NCI-H187 (cell line): ENCODE measurements around the gene WDR72.
A peak's percentile ranks its signal among the peaks of the same experiment; 100 is the strongest.
"Not testable (repeated sequence)": the region's sequence is repeated elsewhere in the genome, so short reads cannot be mapped to it uniquely, and the experiment has no call there.

Experiments used
- DNase-seq, 2 experiments: peaks; one replicate each; lab custom pipeline; 2025; lab: John Stamatoyannopoulos, UW

WDR72 gene

DNA sequence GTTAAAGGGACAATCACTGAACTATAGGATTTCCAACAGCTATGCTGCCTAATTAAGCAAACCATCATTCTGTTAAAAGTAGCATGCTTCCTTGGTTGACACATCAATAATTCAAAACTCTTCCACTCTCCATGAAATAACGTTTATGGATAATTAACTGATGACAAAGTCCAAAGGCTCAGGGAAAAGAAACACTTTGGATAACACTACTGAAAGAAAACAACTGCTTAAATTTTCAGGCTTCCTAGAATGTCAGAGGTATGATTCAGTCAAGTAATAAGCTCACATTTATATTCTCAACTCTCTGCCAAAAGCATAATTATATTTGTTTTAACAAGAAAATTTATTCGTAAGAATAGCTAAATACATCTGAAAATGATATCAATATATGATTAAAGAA lies 49.6 kb downstream of the WDR72 start:
- no peak for DNase-seq

GRCh38 chr15:53695365-53695764 lies 64.1 kb downstream of the WDR72 start:
- DNase-seq, result no peak

DNA sequence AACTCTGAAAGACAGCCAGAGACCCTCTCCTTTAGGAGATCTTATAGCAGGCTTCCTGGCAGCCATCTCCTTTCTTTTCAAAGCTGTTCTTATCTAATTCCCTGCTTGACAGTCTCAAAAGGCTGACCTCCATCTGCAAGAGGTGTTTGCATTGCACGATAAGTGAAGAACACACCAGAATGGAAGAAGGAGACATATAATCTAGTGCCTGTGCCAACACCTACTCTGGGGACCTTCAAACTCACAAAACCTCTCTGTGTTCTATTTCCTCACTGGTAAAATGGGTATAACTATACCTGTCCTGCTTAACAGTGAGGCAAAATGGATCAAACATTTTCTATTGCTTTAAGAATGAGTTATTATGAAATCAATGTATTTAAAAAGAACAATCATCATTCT lies 65.0 kb downstream of the WDR72 start:
- no peak for DNase-seq

GRCh38 chr15:53693729-53694475 lies 65.6 kb downstream of the WDR72 start:
- DNase-seq, result no peak

GRCh38 chr15:53684162-53684561 lies 75.3 kb downstream of the WDR72 start:
- not testable (repeated sequence) for DNase-seq

DNA sequence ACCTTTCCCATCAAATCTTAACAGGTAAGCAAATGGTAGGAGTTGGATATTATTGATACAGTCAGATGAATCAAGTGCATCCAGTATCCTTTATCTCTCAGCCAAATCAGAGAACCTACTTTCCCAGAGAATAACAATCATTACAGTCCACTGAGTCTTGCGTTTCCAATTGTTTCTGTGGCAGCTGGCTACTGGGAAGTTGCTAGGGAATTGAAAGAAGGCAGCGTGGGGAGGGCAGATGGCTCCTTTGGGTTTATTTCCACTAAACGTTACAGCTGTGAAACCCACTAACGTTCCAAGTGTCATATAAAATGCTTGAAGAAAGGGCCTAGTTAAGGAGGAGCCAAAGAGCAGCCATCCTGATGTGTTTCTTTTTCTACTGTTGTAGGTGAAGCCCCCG lies 78.4 kb downstream of the WDR72 start:
- no peak for DNase-seq

- DNase-seq, result no peak
These were observed 83.6 kb downstream of the WDR72 start for GRCh38 chr15:53675832-53676231.

DNA sequence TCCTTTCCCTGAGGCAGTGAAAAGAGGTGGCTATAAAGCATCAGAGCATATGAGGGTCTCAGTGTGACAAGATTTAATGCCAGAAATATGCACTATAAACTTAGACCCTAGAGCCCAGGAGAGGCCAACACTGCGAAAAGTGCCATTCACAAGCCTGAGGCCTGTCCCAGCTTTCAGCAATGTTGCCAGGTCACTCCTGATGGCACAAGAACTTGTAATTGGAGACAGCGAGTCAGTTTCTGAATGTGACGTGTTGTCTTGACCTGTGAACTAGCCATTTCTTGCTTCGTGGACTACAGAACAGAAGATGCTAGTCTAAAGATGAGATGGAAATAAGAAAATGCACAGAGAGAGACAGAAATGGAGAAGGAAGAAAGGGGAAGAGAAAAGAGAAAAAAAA lies 87.9 kb downstream of the WDR72 start:
- DNase-seq, result no peak

DNA sequence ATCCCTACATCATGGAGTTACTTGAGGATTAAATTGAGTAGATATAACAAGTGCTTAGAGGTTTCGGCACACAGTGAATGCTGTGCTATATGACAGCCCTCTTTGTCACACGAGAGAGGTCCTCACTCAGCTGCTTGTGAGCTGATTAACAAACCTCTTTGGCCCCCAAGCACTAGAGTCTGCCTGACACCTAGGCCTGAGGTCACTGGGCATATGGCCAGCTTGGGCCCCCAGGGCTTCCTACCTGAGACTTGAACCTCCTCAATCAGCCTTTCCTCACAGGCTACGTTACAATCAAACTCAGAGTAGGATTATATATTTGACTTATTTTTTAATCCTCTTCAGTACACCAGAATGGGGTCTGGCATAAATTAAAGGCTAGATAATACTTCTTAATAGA lies 88.8 kb downstream of the WDR72 start:
- no peak for DNase-seq

GRCh38 chr15:53665930-53666329 lies 93.5 kb downstream of the WDR72 start:
- no peak for DNase-seq

DNA sequence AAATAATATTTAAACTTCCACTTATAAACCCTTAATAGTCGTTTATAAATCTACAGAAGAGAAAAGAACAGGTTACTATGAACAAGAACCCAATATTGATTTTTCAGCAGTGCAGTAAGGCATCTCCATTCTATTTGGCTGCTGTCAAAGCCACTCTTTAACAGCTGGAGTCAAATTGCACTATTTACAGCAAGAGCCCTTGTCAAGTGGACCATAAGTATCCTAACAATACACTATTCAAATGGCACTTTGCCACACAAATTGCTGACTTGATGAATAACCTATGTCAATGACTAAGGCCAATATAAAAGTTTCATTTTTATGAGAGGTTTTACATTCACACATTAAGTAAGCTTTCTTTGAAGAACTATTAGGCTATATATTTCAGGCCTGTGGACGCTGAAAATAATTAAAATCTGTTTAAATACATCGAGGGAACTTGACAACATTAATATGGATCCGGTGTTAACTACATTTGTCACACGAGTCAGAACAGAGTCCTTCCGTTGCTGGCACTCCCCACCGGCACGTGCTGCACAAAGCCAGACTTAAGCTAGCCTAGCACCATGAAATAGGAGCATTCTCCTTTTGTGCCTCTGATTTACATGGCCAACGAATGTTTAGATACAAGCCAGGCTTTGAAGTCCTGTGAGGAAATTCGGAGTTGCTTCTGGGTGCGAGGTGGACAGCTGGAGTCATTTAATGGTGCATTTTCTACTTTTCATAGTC lies 100.5 kb downstream of the WDR72 start:
- DNase-seq, result peak; percentile 46 to 83

DNA sequence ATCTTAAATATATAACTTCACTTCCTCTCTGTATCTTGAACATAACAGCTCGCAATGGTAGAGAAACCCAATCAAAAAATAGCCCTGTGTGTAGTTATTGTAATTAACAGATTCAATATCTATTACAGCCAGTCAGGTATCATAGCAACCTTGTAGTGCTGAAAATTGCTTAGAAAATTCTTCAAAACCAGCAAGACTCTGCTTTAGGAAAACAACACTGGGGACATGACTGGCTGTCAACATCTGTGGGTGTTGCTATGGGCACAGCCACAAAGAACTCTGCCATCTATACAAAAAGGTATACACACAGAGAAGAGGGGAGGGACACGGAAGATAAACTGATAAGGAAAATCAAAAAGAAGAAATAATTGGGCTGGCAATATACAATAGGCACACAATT lies 101.2 kb downstream of the WDR72 start:
- DNase-seq, result no peak

GRCh38 chr15:53648934-53649333 lies 110.5 kb downstream of the WDR72 start:
- DNase-seq, result no peak

DNA sequence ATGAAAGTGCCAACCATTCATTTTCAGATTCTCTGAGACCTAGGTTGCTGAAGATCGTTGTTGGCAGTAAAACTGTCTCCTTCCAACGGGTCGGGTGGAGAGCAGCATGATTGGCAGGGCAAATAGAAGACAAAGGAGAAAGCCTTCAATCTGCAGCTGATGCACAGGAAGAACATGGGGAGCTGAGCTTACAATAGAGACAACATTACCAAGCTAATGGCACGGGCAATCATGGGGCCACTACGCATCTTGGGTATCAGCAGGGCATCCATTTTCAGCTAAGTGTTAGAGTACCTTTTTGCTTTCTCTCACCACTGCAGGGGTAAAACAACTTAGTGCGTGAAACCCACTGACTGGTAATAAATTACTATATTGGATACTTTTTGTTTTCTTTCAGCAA lies 114.8 kb downstream of the WDR72 start:
- no peak for DNase-seq

- DNase-seq, result no peak
These were observed 124.9 kb downstream of the WDR72 start for GRCh38 chr15:53634517-53635106.

GRCh38 chr15:53627279-53627678 lies 132.2 kb downstream of the WDR72 start:
- no peak for DNase-seq

DNA sequence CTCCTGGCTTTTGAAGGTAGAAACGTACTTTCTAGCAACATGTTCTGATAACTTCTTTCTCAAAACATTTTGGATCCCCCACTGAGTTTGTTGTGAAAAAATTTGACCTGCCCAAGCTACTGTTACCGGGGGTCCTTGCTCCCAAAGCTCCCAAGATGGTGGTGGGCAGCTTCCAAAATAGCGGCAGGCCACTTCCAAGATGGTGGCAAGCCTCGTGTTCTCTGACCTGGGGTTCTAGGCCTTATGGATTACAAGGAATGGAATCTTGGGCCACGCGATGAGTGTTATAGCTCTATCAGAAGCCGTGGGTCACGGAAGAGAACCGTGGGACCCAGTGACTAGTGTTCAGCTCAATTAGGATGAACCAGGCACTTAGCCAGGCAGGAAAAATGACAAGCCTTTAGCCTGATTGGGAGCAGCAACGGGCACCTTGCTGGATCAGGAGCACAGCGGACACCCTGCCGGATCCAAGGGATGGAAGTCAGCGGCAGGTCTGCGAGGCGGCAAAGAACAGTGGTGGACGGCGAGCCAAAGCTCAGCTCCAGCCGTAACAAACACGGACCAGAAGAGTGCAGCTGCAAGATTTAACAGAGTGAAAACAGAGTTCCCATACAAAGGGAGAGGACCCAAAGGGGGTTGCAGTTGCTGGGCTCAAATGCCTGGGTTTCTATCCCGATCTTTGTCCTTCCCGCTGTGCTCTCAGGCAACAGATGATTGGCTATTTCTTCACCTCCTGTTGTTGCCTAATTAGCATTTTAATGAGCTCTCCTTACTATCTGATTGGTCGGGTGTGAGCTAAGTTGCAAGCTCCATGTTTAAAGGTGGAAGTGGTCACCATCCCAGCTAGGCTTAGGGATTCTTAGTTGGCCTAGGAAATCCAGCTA lies 133.3 kb downstream of the WDR72 start:
- DNase-seq, result no peak

DNA sequence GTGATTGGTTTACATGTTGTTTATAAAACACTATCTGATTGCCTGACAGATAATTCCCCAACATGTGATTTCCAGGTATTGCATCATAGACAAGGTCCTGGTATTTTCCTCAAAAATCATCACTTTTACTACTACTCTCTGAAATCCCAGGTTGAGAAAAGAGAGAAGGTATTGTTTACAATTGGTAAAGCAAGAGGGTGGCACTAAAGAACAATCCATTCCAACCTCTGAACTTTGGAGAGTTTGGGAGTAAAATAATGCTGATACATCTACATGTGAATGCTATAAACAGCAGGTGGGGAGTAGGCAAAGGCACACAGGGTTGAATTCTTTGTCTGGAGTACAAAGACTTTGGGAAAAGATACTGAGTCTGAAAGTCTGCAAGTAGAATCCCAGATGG lies 134.2 kb downstream of the WDR72 start:
- no peak for DNase-seq

DNA sequence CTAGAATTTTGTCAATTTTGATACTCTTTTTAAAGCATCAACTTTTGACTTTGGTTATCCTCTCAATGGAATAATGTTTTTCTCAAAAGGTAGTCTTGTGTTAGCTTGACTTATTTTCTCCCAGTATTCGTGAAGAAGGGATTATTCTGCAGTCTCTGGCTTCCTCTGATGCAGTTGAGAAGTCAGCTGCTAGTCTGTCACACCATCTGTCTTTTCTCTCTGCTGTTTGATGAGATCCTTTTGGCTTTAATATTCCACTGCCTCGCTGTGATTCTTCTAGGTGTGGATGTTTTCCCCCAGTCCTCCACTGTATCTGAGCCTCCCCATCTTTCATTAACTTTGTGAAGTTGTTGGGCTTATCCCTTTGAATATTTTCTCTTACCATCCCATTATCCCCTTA lies 141.0 kb downstream of the WDR72 start:
- DNase-seq, result no peak

- DNase-seq, result no peak
These were observed 148.1 kb downstream of the WDR72 start for GRCh38 chr15:53611145-53611920.

DNA sequence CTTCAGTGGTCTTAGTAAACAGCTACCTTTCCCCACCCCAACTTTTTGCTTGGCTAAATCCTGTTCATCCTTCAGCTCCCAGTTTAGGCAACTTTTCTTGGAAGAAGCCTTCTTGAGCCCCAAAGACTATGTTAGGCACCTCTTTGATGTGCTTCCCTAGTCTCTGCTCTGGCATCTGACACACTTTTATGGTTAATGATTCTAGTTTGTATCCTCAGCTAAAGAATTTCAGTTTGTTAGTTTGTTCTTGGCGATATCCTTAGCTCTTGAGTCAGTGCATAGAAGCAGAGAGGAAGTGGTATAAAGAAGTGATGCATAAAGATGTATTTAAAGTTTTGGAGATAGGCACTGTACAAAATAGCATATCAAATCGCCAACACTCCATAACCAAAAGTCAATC lies 168.4 kb downstream of the WDR72 start:
- DNase-seq, result no peak

DNA sequence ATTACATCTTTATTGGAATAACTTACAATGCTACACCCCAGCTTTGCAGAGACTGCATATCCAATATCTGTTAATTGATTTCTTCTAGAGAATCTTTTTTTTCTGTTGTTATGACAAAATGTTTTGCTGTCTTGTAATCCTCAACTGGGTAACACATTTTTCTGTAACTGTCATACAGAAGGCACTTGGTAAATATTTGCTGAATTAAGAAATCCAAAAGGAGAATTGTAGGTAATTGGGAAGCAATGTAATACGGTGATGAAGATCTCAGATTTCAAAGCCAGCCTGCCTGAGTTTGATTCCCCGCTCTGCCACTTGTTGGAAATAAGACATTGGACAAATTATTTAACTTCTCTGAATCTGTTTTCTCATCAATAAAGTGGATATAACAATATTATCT lies 169.1 kb downstream of the WDR72 start:
- no peak for DNase-seq
